SJCRH30 (cell line): ENCODE results near the gene MSH2. TPM values are rescaled to one million over a fixed set of nuclear protein-coding genes. Genes with fewer than 3 reads are reported as not detected.
"Not testable (repeated sequence)": the region's sequence is repeated elsewhere in the genome, so short reads cannot be mapped to it uniquely, and the experiment has no call there.

Experiments used
- DNase-seq, 2 experiments: peaks; one replicate each; pipeline ENCODE4 v3.0.0-alpha.2; 2015 to 2020
- H3K27ac ChIP-seq: fragments of 250-450 bp; sonication (Bioruptor Pico); 2 replicates; pipeline ENCODE4 v1.5.1; 2020; ENCODE audit warnings: mild to moderate bottlenecking, moderate library complexity
- H3K27me3 ChIP-seq: fragments of 250-450 bp; sonication (Bioruptor Pico); 2 replicates; pipeline ENCODE4 v1.5.1; 2020; ENCODE audit warnings: mild to moderate bottlenecking, moderate library complexity
- H3K36me3 ChIP-seq: fragments of 250-450 bp; sonication (Bioruptor Pico); 2 replicates; pipeline ENCODE4 v1.5.1; 2020; ENCODE audit warnings: mild to moderate bottlenecking, moderate library complexity
- H3K4me1 ChIP-seq: fragments of 250-450 bp; sonication (Bioruptor Pico); 2 replicates; pipeline ENCODE4 v1.5.1; 2020; ENCODE audit warnings: mild to moderate bottlenecking, moderate library complexity
- H3K4me3 ChIP-seq: fragments of 250-450 bp; sonication (Bioruptor Pico); 2 replicates; pipeline ENCODE4 v1.5.1; 2020; ENCODE audit warnings: mild to moderate bottlenecking, moderate library complexity
- H3K9me3 ChIP-seq: fragments of 250-450 bp; sonication (Bioruptor Pico); replicated peaks from 2 replicates; pipeline ENCODE4 v1.5.1; 2020; ENCODE audit warnings: mild to moderate bottlenecking, moderate library complexity
- total RNA-seq: library from RNA; depleted of rRNA; stranded (reverse); fragments of >200 nt; shearing (Covaris generic); gene quantifications from 2 replicates; pipeline ENCODE4 v1.2.3, GENCODE V29; 2014

MSH2 gene
- total RNA-seq, 1 experiment from 2014 or later: 180 TPM

DNA sequence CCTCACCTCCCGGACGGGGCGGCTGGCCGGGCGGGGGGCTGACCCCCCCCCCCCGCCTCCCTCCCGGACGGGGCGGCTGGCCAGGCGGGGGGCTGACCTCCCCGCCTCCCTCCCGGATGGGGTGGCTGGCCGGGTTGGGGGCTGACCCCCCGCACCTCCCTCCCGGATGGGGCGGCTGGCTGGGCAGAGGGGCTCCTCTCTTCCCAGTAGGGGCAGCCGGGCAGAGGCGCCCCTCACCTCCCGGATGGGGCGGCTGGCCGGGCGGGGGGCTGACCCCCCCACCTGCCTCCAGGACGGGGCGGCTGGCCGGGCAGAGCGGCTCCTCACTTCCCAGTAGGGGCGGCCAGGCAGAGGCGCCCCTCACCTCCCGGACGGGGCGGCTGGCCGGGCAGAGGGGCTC, 30.1 kb downstream of the MSH2 start:
- not testable (repeated sequence) for H3K4me3 ChIP-seq, H3K27ac ChIP-seq, H3K9me3 ChIP-seq, DNase-seq, H3K4me1 ChIP-seq, H3K27me3 ChIP-seq
- H3K36me3 ChIP-seq: peaks cover 66% of the 10 kb centered on the region

DNA sequence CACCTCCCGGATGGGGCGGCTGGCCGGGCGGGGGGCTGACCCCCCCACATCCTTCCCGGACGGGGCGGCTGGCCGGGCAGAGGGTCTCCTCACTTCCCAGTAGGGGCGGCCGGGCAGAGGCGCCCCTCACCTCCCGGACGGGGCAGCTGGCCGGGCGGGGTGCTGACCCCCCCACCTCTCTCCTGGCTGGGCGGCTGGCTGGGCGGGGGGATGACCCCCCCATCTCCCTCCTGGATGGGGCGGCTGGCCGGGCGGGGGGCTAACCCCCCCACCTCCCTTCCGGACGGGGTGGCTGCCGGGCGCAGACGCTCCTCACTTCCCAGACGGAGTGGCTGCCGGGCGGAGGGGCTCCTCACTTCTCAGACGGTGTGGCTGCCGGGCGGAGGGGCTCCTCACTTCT, 30.5 kb downstream of the MSH2 start:
- not testable (repeated sequence) for H3K27ac ChIP-seq, DNase-seq, H3K27me3 ChIP-seq, H3K9me3 ChIP-seq, H3K4me3 ChIP-seq, H3K4me1 ChIP-seq
- peaks cover 64% of the 10 kb centered on the region for H3K36me3 ChIP-seq

DNA sequence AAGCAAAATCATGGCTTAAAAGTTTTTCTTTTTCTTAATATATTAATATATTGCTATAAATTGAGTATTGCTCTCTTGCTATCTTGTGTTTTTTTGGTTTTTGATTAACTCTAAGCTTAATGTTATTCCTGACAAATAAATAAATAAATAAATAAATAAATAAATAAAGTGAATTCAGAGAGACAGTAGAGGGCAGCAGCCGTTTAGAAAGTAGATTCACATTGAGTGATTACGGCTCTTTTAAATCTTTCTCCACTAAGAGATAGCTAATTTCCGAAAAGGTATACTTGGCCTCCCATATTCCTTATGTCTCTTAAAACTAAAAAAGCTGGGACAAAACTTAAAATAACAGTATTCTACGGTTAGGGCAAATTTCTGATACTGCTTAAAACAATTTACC, 34.3 kb downstream of the MSH2 start:
- no peaks in the 10 kb centered on the region for H3K4me1 ChIP-seq
- no peaks in the 10 kb centered on the region for H3K27me3 ChIP-seq
- DNase-seq: peak in 1 of 2 experiments; percentile 32
- H3K27ac ChIP-seq: no peak overlapping the region
- no peak overlapping the region for H3K4me3 ChIP-seq
- peaks cover 42% of the 10 kb centered on the region for H3K36me3 ChIP-seq
- H3K9me3 ChIP-seq: no peaks in the 10 kb centered on the region

DNA sequence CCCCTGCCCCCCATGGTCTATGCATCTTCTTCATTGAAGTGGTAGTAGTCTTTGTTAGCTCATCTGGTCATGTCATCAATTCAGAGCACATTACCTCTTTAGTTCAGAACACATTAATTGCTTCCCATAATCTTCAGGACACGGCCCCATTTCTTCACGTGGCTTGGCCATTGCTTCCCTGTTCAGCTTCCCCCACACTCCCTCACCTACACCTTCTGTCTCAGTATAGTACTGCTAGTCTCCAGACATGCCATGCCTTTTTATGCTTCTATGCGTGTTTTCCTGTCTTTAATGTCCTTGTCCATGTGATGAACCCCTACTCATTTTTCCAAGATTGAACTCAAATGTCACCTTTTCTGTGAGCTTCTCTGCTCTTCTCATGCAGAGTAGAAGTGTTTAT, 35.1 kb downstream of the MSH2 start:
- H3K9me3 ChIP-seq: no peaks in the 10 kb centered on the region
- no peaks in the 10 kb centered on the region for H3K4me1 ChIP-seq
- H3K27ac ChIP-seq: no peak overlapping the region
- peaks cover 46% of the 10 kb centered on the region for H3K36me3 ChIP-seq
- H3K4me3 ChIP-seq: no peak overlapping the region
- DNase-seq: no peak
- no peaks in the 10 kb centered on the region for H3K27me3 ChIP-seq

DNA sequence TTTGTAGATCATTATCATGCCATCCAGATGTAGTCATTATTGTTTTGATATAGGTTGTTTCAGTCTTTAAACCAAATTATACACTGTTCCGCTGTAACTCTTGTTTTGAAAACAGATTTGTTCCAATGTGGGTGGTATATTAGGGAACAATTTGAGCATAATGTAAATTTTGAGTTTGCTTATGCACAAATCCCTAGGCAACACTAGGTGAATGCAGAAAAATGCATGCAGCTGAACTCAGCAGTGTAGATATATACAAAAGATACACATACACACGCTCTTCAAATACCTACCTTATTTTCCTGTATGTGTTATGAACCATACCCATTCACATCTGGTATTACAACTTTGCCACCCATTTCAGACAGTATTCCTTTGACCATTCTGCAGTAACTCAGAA, 35.8 kb downstream of the MSH2 start:
- no peaks in the 10 kb centered on the region for H3K9me3 ChIP-seq
- no peaks in the 10 kb centered on the region for H3K4me1 ChIP-seq
- no peaks in the 10 kb centered on the region for H3K27me3 ChIP-seq
- no peak overlapping the region for H3K27ac ChIP-seq
- H3K4me3 ChIP-seq: no peak overlapping the region
- H3K36me3 ChIP-seq: peaks cover 46% of the 10 kb centered on the region
- no peak for DNase-seq

DNA sequence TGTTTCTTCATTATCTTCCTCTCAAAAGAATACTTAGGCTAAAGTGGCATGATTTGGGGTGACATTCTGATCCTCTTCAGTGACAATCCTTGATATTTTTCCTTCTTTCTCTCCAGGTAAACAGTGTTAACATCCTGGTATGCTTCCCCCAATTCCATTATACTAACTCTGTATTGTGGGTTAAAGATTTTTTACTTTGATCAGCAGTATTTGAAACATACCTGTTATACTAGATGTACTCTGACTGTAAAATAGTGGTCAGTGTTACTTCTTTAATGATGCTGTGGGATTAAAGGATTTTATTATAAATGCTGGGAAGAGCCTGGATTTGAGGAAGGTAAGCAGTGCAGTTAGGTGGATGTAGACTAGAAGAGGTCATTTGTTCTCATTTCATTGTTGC, 48.8 kb downstream of the MSH2 start:
- peaks cover 58% of the 10 kb centered on the region for H3K36me3 ChIP-seq
- no peak overlapping the region for H3K27ac ChIP-seq
- no peaks in the 10 kb centered on the region for H3K9me3 ChIP-seq
- H3K4me1 ChIP-seq: no peaks in the 10 kb centered on the region
- no peak for DNase-seq
- no peaks in the 10 kb centered on the region for H3K27me3 ChIP-seq
- H3K4me3 ChIP-seq: no peak overlapping the region

DNA sequence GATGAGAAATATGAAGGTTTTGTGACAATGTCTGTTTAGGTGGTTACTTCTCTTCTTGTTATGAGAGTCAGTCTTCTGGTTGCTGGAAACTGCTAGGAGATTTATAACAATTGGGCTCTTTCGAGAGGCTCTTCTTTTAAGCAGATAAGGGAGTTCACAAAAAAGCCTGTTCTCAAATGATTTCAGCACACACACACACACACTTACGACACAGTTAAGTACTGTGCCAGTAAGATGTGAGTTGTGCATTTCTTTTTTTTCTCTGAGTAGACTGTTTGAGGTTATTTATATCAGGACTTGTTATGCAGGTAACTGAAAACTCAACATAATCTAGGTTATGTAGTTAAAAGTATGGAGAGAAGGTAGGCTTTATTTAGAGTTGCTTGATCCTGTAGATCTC, 49.8 kb downstream of the MSH2 start:
- no peaks in the 10 kb centered on the region for H3K9me3 ChIP-seq
- H3K4me1 ChIP-seq: no peaks in the 10 kb centered on the region
- H3K27ac ChIP-seq: no peak overlapping the region
- H3K27me3 ChIP-seq: no peaks in the 10 kb centered on the region
- no peak overlapping the region for H3K4me3 ChIP-seq
- peaks cover 55% of the 10 kb centered on the region for H3K36me3 ChIP-seq
- DNase-seq: no peak

DNA sequence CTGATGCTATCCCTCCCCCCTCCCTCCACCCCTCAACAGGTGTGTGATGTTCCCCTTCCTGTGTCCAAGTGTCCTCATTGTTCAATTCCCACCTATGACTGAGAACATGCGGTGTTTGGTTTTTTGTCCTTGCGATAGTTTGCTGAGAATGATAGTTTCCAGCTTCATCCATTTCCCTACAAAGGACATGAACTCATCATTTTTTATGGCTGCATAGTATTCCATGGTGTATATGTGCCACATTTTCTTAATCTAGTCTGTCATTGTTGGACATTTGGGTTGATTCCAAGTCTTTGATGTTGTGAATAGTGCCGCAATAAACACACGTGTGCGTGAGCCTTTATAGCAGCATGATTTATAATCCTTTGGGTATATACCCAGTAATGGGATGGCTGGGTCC, 51.9 kb downstream of the MSH2 start:
- H3K27ac ChIP-seq, H3K4me3 ChIP-seq, H3K9me3 ChIP-seq, H3K27me3 ChIP-seq, DNase-seq, H3K4me1 ChIP-seq: not testable (repeated sequence)
- peaks cover 40% of the 10 kb centered on the region for H3K36me3 ChIP-seq

DNA sequence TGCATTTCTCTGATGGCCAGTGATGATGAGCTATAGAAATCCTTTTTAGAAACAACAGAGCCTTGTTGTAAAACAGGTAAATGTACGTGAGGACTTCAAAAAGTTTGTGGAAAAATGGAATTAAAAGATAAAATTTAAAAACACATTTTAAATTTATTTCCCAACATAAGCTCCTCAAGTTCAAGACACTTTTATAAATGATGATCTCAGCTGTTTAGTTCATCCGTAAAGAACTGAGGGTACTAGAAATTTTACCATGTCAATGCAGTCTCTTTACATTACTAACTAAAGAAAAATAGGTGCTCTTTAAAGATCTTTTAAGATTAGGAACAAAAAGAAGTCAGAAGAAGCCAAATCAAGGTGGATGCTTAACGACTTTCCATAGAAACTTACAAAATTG, 52.5 kb downstream of the MSH2 start:
- DNase-seq: no peak
- Histone ChIP-seq H3K4me3 (no peak overlapping the region), H3K36me3 (peaks cover 42% of the 10 kb centered on the region), H3K27me3 (no peaks in the 10 kb centered on the region), H3K9me3 (no peaks in the 10 kb centered on the region), H3K27ac (no peak overlapping the region), H3K4me1 (no peaks in the 10 kb centered on the region)

DNA sequence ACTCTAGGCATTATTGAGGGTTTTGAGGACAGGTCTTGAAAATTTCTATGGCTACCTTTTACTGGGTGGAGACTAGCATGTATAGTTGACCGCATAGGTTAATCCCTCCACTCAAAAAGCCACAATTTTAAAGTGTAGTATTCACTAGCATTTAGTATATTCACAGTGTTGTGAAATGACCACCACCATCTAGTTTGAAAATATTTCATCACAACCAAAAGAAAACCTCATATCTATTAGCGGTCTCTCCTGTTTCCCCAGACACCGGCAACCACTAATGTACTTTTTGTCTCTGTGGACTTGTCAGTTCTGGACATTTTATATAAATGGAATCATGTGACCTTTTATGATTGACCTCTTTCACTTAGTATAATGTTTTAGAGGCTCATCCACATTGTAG, 53.9 kb downstream of the MSH2 start:
- H3K9me3 ChIP-seq: no peaks in the 10 kb centered on the region
- no peak overlapping the region for H3K4me3 ChIP-seq
- H3K27ac ChIP-seq: no peak overlapping the region
- no peaks in the 10 kb centered on the region for H3K27me3 ChIP-seq
- no peak for DNase-seq
- no peaks in the 10 kb centered on the region for H3K4me1 ChIP-seq
- peaks cover 31% of the 10 kb centered on the region for H3K36me3 ChIP-seq

DNA sequence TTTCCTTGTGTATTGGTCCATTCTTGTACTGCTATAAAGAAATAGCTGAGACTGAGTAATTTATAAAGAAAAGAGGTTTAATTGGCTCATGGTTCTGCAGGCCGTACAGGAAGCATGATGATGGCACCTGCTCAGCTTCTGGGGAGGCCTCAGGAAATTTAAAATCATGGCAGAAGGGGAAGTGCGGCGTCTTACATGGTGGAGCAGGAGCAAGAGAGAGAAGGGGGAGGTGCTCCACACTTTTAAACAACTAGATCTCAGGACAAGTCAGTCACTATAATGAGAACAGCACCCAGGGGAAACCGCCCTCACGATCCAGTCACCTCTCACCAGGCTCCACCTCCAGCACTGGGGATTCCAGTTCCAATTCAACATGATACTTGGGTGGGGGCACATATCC, 54.3 kb downstream of the MSH2 start:
- H3K4me1 ChIP-seq: no peaks in the 10 kb centered on the region
- no peaks in the 10 kb centered on the region for H3K9me3 ChIP-seq
- no peak overlapping the region for H3K27ac ChIP-seq
- no peak for DNase-seq
- no peaks in the 10 kb centered on the region for H3K27me3 ChIP-seq
- no peak overlapping the region for H3K4me3 ChIP-seq
- peaks cover 34% of the 10 kb centered on the region for H3K36me3 ChIP-seq

DNA sequence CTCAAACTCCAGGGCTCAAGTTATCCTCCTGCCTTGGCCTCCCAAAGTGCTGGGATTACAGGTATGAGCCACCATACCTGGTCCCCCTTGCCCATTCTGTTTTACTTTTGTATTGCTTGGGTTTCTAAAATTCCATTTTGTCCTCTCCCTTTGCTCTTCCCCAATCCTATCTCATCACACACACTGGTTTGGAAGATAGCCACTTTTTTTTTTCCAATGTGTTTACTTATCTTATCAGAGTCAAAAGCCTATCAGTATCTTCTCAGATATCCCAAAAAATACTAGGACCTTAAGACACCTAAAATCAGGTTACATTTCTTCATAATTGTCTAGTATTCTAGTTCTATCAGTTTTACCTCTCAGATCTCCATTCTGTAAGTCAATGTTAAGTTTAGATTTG, 56.1 kb downstream of the MSH2 start:
- Histone ChIP-seq H3K36me3 (peaks cover 45% of the 10 kb centered on the region), H3K27me3 (no peaks in the 10 kb centered on the region), H3K9me3 (no peaks in the 10 kb centered on the region), H3K4me1 (no peaks in the 10 kb centered on the region), H3K4me3 (no peak overlapping the region), H3K27ac (no peak overlapping the region)
- DNase-seq: no peak

DNA sequence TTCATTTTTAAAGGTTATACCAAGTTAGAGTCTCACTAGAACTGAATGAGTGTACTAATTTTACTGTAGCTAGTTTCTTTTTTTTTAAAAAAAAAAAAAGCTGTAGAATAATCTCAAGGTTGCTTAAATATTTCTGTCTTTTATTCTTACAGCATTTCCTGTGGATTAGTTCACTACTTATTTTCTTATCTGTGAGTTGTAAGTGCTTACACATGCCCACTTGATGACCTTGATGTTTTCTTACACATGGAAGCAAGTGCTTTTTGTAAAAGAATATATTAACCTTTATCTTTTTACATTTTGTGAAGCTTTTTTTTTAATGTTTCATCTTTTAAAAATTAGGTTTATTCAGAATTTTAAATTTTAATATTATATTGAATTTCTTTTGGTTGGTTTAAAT, 57.8 kb downstream of the MSH2 start:
- Histone ChIP-seq H3K4me1 (no peaks in the 10 kb centered on the region), H3K4me3 (no peak overlapping the region), H3K36me3 (peaks cover 44% of the 10 kb centered on the region), H3K9me3 (no peaks in the 10 kb centered on the region), H3K27ac (no peak overlapping the region), H3K27me3 (no peaks in the 10 kb centered on the region)
- no peak for DNase-seq

DNA sequence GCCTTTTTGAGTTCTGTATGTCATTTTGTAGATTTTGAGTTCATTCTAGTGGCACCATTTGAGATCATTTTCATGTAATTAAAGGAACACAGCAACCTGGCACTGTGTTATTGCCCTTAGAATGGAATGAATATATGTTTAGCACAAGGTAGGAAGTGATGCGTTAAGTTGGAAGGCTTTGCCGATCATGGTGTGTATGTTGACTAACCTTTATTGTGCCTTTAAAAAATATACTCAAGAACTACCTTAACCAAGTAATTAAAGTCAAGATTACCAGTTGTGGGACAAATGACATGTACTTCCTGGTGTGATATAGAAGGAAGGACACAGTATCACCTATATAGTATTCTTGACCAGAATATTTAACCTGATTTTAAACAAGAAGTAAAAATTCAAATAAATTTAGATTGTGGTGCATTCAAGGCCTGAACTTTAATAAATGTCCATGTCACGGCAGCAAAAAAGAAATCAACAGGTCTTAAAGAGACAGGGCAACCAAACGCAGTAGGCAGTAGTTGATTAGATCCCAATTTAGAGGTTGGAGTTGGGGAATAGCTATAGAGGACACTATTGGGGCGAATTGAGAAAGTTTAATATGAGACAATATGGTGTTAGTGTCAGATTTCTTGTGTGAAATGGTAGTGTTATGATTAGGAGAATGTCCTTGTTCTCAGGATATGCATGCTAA, 68.6 kb downstream of the MSH2 start:
- Histone ChIP-seq H3K36me3 (peaks cover 72% of the 10 kb centered on the region), H3K27ac (no peak overlapping the region), H3K4me1 (no peaks in the 10 kb centered on the region), H3K27me3 (no peaks in the 10 kb centered on the region), H3K9me3 (no peaks in the 10 kb centered on the region; the same call in 1 of the 2 replicates), H3K4me3 (no peak overlapping the region)
- no peak for DNase-seq

DNA sequence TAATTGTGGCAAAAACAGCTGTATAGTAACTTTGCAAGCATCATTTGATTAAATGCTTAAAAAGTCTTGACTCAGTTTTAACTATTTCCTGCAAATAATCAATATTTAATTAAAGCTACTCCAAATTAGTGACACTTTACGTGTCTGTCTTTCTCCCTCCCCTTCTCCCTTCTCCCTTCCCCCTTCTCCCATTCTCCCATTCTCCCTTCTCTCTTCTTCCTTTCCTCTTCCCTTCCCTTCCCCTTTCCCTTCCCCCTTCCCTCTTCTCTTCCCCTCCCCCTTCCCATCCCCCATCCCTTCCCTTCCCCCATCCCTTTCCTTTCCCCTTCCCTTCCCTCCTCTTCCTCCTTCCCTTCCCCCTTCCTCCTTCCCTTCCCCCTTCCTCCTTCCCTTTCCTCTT, 76.9 kb downstream of the MSH2 start:
- Histone ChIP-seq H3K4me1 (no peaks in the 10 kb centered on the region), H3K27me3 (no peaks in the 10 kb centered on the region), H3K4me3 (no peak overlapping the region), H3K27ac (no peak overlapping the region), H3K9me3 (no peaks in the 10 kb centered on the region), H3K36me3 (peaks cover 72% of the 10 kb centered on the region)
- DNase-seq: no peak

DNA sequence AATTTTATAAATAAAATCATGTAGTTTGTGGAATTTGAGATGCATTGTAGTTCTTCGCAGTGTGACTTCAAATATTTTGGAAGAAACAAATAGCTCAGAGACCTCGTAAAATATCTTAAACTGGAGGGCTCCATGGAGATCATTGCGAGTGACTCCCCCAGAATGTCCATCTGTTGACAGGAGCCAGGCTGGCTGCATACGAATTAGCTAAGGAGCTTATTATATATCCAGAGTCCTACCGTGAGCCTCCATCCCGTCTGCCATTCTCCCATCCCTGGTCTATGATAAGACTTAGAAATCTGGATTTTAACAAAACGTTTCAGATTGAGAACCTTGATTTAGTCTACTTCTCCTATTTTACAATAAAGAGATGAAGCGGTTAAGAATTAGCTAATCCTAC, 80.2 kb downstream of the MSH2 start:
- no peak for DNase-seq
- H3K4me3 ChIP-seq: no peak overlapping the region
- no peaks in the 10 kb centered on the region for H3K4me1 ChIP-seq
- no peak overlapping the region for H3K27ac ChIP-seq
- no peaks in the 10 kb centered on the region for H3K9me3 ChIP-seq
- no peaks in the 10 kb centered on the region for H3K27me3 ChIP-seq
- H3K36me3 ChIP-seq: peaks cover 56% of the 10 kb centered on the region
